ENCODE data around the gene FMC1. TPM values are rescaled to one million over a fixed set of nuclear protein-coding genes. Genes with fewer than 3 reads are reported as not detected.

Gene FMC1
- total and polyA plus RNA-seq, 2 experiments from 2014 or later: 9.5 to 35.1 TPM

GRCh38 chr7:139367438-139368155 lies 26.5 kb downstream of the FMC1 start:
- Histone ChIP-seq H3K27ac (0 out of 2 replicates have a peak overlapping the region, but pooled peaks have one; percentile 3), H3K4me1 (ENCODE audit: insufficient read depth) (peaks cover 26% of the 10 kb centered on the region), H3K4me3 (no peak overlapping the region), H4K20me1 (ENCODE audit: insufficient read depth) (peaks cover 28% of the 10 kb centered on the region), H3K79me2 (ENCODE audit: insufficient read depth) (peaks cover 100% of the 10 kb centered on the region), H3K9me2 (ENCODE audit: insufficient read depth) (no peaks in the 10 kb centered on the region), H3K36me3 (ENCODE audit: low read depth) (peaks cover 23% of the 10 kb centered on the region; the same call in 1 of the 2 replicates), H3K9ac (no peak overlapping the region), H3K4me2 (ENCODE audit: unreplicated experiment) (no peak overlapping the region), H2AFZ (no peak overlapping the region), H3F3A (ENCODE audit: insufficient read depth) (peaks cover 11% of the 10 kb centered on the region; the same call in 1 of the 2 replicates), H3K27me3 (replicated peaks; ENCODE audit: insufficient read depth) (no peaks in the 10 kb centered on the region), H3K9me3 (ENCODE audit: low read depth) (no peaks in the 10 kb centered on the region)
- in situ Hi-C loops (cut with MboI): no loop called here
- TF ChIP-seq EZH2phosphoT487 (IDR thresholded peaks at IDR 0.05; ENCODE audit: insufficient read depth, low read depth): no peak
- no peak for TF ChIP-seq EZH2 (IDR thresholded peaks at IDR 0.05; ENCODE audit: insufficient read depth, poor library complexity, severe bottlenecking)
- WGBS, 2 experiments (ENCODE audit: low coverage in 1 of 2, low lambda C conversion rate in 2 of 2, missing lambda C conversion rate in 2 of 2): 81 to 82% methylated on average over 6 of the region's 6 CpGs
- DNase-seq: no peak

- no peaks in the 10 kb centered on the region for H3K27me3 ChIP-seq (replicated peaks; ENCODE audit: insufficient read depth)
- in situ Hi-C loops (cut with MboI): no loop called here
- H3K36me3 ChIP-seq (ENCODE audit: low read depth): peaks cover 20% of the 10 kb centered on the region; the same call in 1 of the 2 replicates
- no peak overlapping the region for H3K9ac ChIP-seq
- 80% methylated on average over 5 of the region's 5 CpGs for WGBS, 2 experiments (ENCODE audit: low coverage in 1 of 2, low lambda C conversion rate in 2 of 2, missing lambda C conversion rate in 2 of 2)
- peaks cover 100% of the 10 kb centered on the region for H3K79me2 ChIP-seq (ENCODE audit: insufficient read depth)
- H3F3A ChIP-seq (ENCODE audit: insufficient read depth): peaks cover 7% of the 10 kb centered on the region; the same call in 1 of the 2 replicates
- H3K4me1 ChIP-seq (ENCODE audit: insufficient read depth): peaks cover 19% of the 10 kb centered on the region
- DNase-seq: no peak
- no peak overlapping the region for H2AFZ ChIP-seq
- no peak overlapping the region for H3K4me2 ChIP-seq (ENCODE audit: unreplicated experiment)
- no peaks in the 10 kb centered on the region for H3K9me2 ChIP-seq (ENCODE audit: insufficient read depth)
- no peak overlapping the region for H3K4me3 ChIP-seq
- no peaks in the 10 kb centered on the region for H3K9me3 ChIP-seq (ENCODE audit: low read depth)
- H3K27ac ChIP-seq: no peak overlapping the region
- TF ChIP-seq EZH2phosphoT487 (IDR thresholded peaks at IDR 0.05; ENCODE audit: insufficient read depth, low read depth) (no peak), EZH2 (IDR thresholded peaks at IDR 0.05; ENCODE audit: insufficient read depth, poor library complexity, severe bottlenecking) (no peak)
- H4K20me1 ChIP-seq (ENCODE audit: insufficient read depth): peaks cover 34% of the 10 kb centered on the region
Measured at GRCh38 chr7:139370301-139370942, 29.3 kb downstream of the FMC1 start.

GRCh38 chr7:139370943-139371313 lies 29.8 kb downstream of the FMC1 start:
- no peak overlapping the region for H3K4me2 ChIP-seq (ENCODE audit: unreplicated experiment)
- H3K4me1 ChIP-seq (ENCODE audit: insufficient read depth): peaks cover 14% of the 10 kb centered on the region
- H3K9me3 ChIP-seq (ENCODE audit: low read depth): no peaks in the 10 kb centered on the region
- H4K20me1 ChIP-seq (ENCODE audit: insufficient read depth): peaks cover 28% of the 10 kb centered on the region; the same call in 1 of the 2 replicates
- 100% methylated on average over 1 of the region's 1 CpG for WGBS, 2 experiments (ENCODE audit: low coverage in 1 of 2, low lambda C conversion rate in 2 of 2, missing lambda C conversion rate in 2 of 2)
- in situ Hi-C loops (cut with MboI): no loop called here
- no peak overlapping the region for H3K9ac ChIP-seq
- no peaks in the 10 kb centered on the region for H3K27me3 ChIP-seq (replicated peaks; ENCODE audit: insufficient read depth)
- peaks cover 21% of the 10 kb centered on the region for H3K36me3 ChIP-seq (ENCODE audit: low read depth)
- no peak for DNase-seq
- H3K79me2 ChIP-seq (ENCODE audit: insufficient read depth): peaks cover 100% of the 10 kb centered on the region
- H3K27ac ChIP-seq: no peak overlapping the region
- no peak overlapping the region for H2AFZ ChIP-seq
- TF ChIP-seq EZH2 (IDR thresholded peaks at IDR 0.05; ENCODE audit: insufficient read depth, poor library complexity, severe bottlenecking): no peak
- no peak for TF ChIP-seq EZH2phosphoT487 (IDR thresholded peaks at IDR 0.05; ENCODE audit: insufficient read depth, low read depth)
- no peak overlapping the region for H3K4me3 ChIP-seq
- H3K9me2 ChIP-seq (ENCODE audit: insufficient read depth): no peaks in the 10 kb centered on the region
- H3F3A ChIP-seq (ENCODE audit: insufficient read depth): peaks cover 2% of the 10 kb centered on the region; the same call in 1 of the 2 replicates

GRCh38 chr7:139374246-139374645 lies 33.1 kb downstream of the FMC1 start:
- Histone ChIP-seq H3K9ac (no peak overlapping the region), H3K36me3 (ENCODE audit: low read depth) (peaks cover 31% of the 10 kb centered on the region), H2AFZ (no peak overlapping the region), H3K79me2 (ENCODE audit: insufficient read depth) (peaks cover 98% of the 10 kb centered on the region), H3K9me3 (ENCODE audit: low read depth) (no peaks in the 10 kb centered on the region), H3K4me1 (ENCODE audit: insufficient read depth) (peaks cover 6% of the 10 kb centered on the region; the same call in 1 of the 2 replicates), H3K27me3 (replicated peaks; ENCODE audit: insufficient read depth) (no peaks in the 10 kb centered on the region), H3K9me2 (ENCODE audit: insufficient read depth) (no peaks in the 10 kb centered on the region), H3K4me3 (no peak overlapping the region), H3K4me2 (ENCODE audit: unreplicated experiment) (no peak overlapping the region), H3K27ac (no peak overlapping the region), H3F3A (ENCODE audit: insufficient read depth) (no peaks in the 10 kb centered on the region), H4K20me1 (ENCODE audit: insufficient read depth) (0 out of 2 replicates have a peak, but pooled peaks cover 16% of the 10 kb centered on the region)
- WGBS, 2 experiments (ENCODE audit: low coverage in 1 of 2, low lambda C conversion rate in 2 of 2, missing lambda C conversion rate in 2 of 2): 81 to 84% methylated on average over 6 of the region's 6 CpGs
- in situ Hi-C loops (cut with MboI): no loop called here
- no peak for DNase-seq
- TF ChIP-seq EZH2phosphoT487 (IDR thresholded peaks at IDR 0.05; ENCODE audit: insufficient read depth, low read depth) (no peak), EZH2 (IDR thresholded peaks at IDR 0.05; ENCODE audit: insufficient read depth, poor library complexity, severe bottlenecking) (no peak)

Measured in GM23248 (cell line).